Right lung (tissue), 5 donors: Measurements from ENCODE around the gene MUC5AC. TPM values are rescaled to one million over a fixed set of nuclear protein-coding genes. Genes with fewer than 3 reads are reported as not detected.
"Not testable (repeated sequence)": the region's sequence is repeated elsewhere in the genome, so short reads cannot be mapped to it uniquely, and the experiment has no call there.

Experiments used
- DNase-seq, 2 donors: peaks; one replicate each; pipeline ENCODE4 v3.0.0-alpha.2; 2013
- polyA plus RNA-seq, 5 donors: library from polyadenylated mRNA; unstranded; fragments of 120-200 nt; gene quantifications; one replicate each; pipeline versions ENCODE4 v1.2.1 to v1.2.3, GENCODE V29; 2013; ENCODE audit warnings: inconsistent platforms in 1 of 5, low replicate concordance in 1 of 5; ENCODE audit not compliant: insufficient read length in 5 of 5, insufficient read depth in 1 of 5

The MUC5AC gene
- polyA plus RNA-seq, 5 donors, result 0.06 to 0.35 (median 0.08) TPM

GRCh38 chr11:1234771-1235305 lies 77.1 kb downstream of the MUC5AC start:
- DNase-seq, result no peak

GRCh38 chr11:1235306-1235900 lies 77.7 kb downstream of the MUC5AC start:
- no peak for DNase-seq

GRCh38 chr11:1235901-1236315 lies 78.2 kb downstream of the MUC5AC start:
- no peak for DNase-seq

- no peak for DNase-seq
Observed at GRCh38 chr11:1236316-1237127, 78.8 kb downstream of the MUC5AC start.

- no peak for DNase-seq
Observed at GRCh38 chr11:1237128-1237580, 79.4 kb downstream of the MUC5AC start.

GRCh38 chr11:1237851-1238250 lies 80.1 kb downstream of the MUC5AC start:
- DNase-seq, result no peak

- DNase-seq, result peak in 1 of 2 donors; percentile 17
Observed at GRCh38 chr11:1238767-1239595, 81.2 kb downstream of the MUC5AC start.

- DNase-seq, result no peak
Observed at GRCh38 chr11:1239596-1240205, 81.9 kb downstream of the MUC5AC start.

GRCh38 chr11:1240771-1241170 lies 83.0 kb downstream of the MUC5AC start:
- DNase-seq, result no peak

GRCh38 chr11:1241706-1242105 lies 84.0 kb downstream of the MUC5AC start:
- DNase-seq, result no peak

GRCh38 chr11:1242289-1242688 lies 84.5 kb downstream of the MUC5AC start:
- DNase-seq, result no peak

GRCh38 chr11:1242751-1243150 lies 85.0 kb downstream of the MUC5AC start:
- not testable (repeated sequence) for DNase-seq

GRCh38 chr11:1243521-1243920 lies 85.8 kb downstream of the MUC5AC start:
- not testable (repeated sequence) for DNase-seq

GRCh38 chr11:1244557-1244956 lies 86.8 kb downstream of the MUC5AC start:
- not testable (repeated sequence) for DNase-seq

GRCh38 chr11:1245717-1246116 lies 88.0 kb downstream of the MUC5AC start:
- not testable (repeated sequence) for DNase-seq

GRCh38 chr11:1246301-1246700 lies 88.5 kb downstream of the MUC5AC start:
- DNase-seq, result not testable (repeated sequence)

GRCh38 chr11:1247026-1247425 lies 89.3 kb downstream of the MUC5AC start:
- DNase-seq, result not testable (repeated sequence)

GRCh38 chr11:1248951-1249350 lies 91.2 kb downstream of the MUC5AC start:
- not testable (repeated sequence) for DNase-seq

- not testable (repeated sequence) for DNase-seq
Observed at GRCh38 chr11:1250411-1250810, 92.7 kb downstream of the MUC5AC start.
